ENCODE results near the gene CNOT6L.
"Not testable (repeated sequence)": the region's sequence is repeated elsewhere in the genome, so short reads cannot be mapped to it uniquely, and the experiment has no call there.

The CNOT6L gene

GRCh38 chr4:77819843-77820648 lies 878 bp upstream of the CNOT6L start:
- peak; percentile 95 to 97 for DNase-seq

- peak in 1 of 2 experiments; percentile 65 for DNase-seq
These were observed 255 bp upstream of the CNOT6L start for GRCh38 chr4:77819404-77819842.

- DNase-seq = peak; percentile 59 to 64
These were observed 1.0 kb downstream of the CNOT6L start for GRCh38 chr4:77818073-77818601.

GRCh38 chr4:77817304-77818072 lies 1.7 kb downstream of the CNOT6L start:
- DNase-seq = no peak

GRCh38 chr4:77816546-77816945 lies 2.6 kb downstream of the CNOT6L start:
- DNase-seq = no peak

- DNase-seq = no peak
These were observed 3.5 kb downstream of the CNOT6L start for GRCh38 chr4:77815636-77816035.

GRCh38 chr4:77805840-77806239 lies 13.3 kb downstream of the CNOT6L start:
- no peak for DNase-seq

- DNase-seq = no peak
These were observed 14.7 kb downstream of the CNOT6L start for GRCh38 chr4:77804471-77804870.

- DNase-seq = no peak
These were observed 16.8 kb downstream of the CNOT6L start for GRCh38 chr4:77802402-77802801.

GRCh38 chr4:77801260-77801608 lies 17.9 kb downstream of the CNOT6L start:
- DNase-seq = no peak

GRCh38 chr4:77800483-77801259 lies 18.5 kb downstream of the CNOT6L start:
- DNase-seq = no peak

- DNase-seq = no peak
These were observed 19.1 kb downstream of the CNOT6L start for GRCh38 chr4:77800077-77800476.

GRCh38 chr4:77798385-77798784 lies 20.8 kb downstream of the CNOT6L start:
- DNase-seq = no peak

GRCh38 chr4:77797239-77797638 lies 21.9 kb downstream of the CNOT6L start:
- no peak for DNase-seq

GRCh38 chr4:77795326-77795725 lies 23.8 kb downstream of the CNOT6L start:
- no peak for DNase-seq

GRCh38 chr4:77790146-77790545 lies 29.0 kb downstream of the CNOT6L start:
- DNase-seq = no peak

GRCh38 chr4:77788990-77789389 lies 30.2 kb downstream of the CNOT6L start:
- DNase-seq = no peak

GRCh38 chr4:77787969-77788368 lies 31.2 kb downstream of the CNOT6L start:
- DNase-seq = no peak

- DNase-seq = no peak
These were observed 33.5 kb downstream of the CNOT6L start for GRCh38 chr4:77785669-77786068.

GRCh38 chr4:77783895-77784294 lies 35.3 kb downstream of the CNOT6L start:
- no peak for DNase-seq

GRCh38 chr4:77782102-77782835 lies 36.9 kb downstream of the CNOT6L start:
- no peak for DNase-seq

GRCh38 chr4:77780762-77781161 lies 38.4 kb downstream of the CNOT6L start:
- not testable (repeated sequence) for DNase-seq
